ENCODE measurements around the gene PLEKHA3. TPM values are rescaled to one million over a fixed set of nuclear protein-coding genes. Genes with fewer than 3 reads are reported as not detected.

The PLEKHA3 gene
- 7.1 and 8.8 TPM in 2 replicates for total RNA-seq (2011; cell fraction: chromatin; rRNA removed; ENCODE audit: low replicate concordance)
- 2.8 and 2.9 TPM in 2 replicates for total RNA-seq (2011; cell fraction: nucleolus; rRNA removed)
- total RNA-seq (2011; cell fraction: nucleoplasm; rRNA removed) = 6.7 and 16.4 TPM in 2 replicates
- total RNA-seq (2014; rRNA removed) = 6.4 and 6.9 TPM in 2 replicates
- 11.7 and 18.5 TPM in 2 replicates for total RNA-seq (2014; rRNA removed; fragmentation: Illumina TruSeq; extraction: Trizol)
- 8.4 and 10.5 TPM in 2 replicates for total RNA-seq (2015; rRNA removed; fragmentation: Illumina TruSeq; extraction: Trizol)
- total RNA-seq (2021) = 19.6 and 23.4 TPM in 2 replicates
- polyA plus RNA-seq (2011; rRNA removed) = 14.9 and 21.8 TPM in 2 replicates
- 1.6 and 2.8 TPM in 2 replicates for polyA plus RNA-seq (2011; cell fraction: cytosol; rRNA removed)
- polyA plus RNA-seq (2011; cell fraction: nucleus; rRNA removed) = 3.7 and 7.0 TPM in 2 replicates
- polyA plus RNA-seq (2012) = 6.8 and 7.4 TPM in 2 replicates
- polyA plus RNA-seq (2014; fragmentation: Illumina TruSeq; extraction: Trizol) = 6.8 and 8.8 TPM in 2 replicates
- 1 to 10 TPM; 2.3 to 2.6 TPM for polyA plus RNA-seq (2014; fragmentation: Nextera tagmentation; extraction: Ambion mirVana)
- polyA plus RNA-seq (2014; rRNA removed) = 9.7 and 12.0 TPM in 2 replicates
- polyA minus RNA-seq (2011; rRNA and poly(A)+ RNA removed) = 15.1 and 15.8 TPM in 2 replicates
- polyA minus RNA-seq (2011; cell fraction: cytosol; rRNA and poly(A)+ RNA removed) = 5.8 and 11.0 TPM in 2 replicates
- polyA minus RNA-seq (2011; cell fraction: nucleus; rRNA and poly(A)+ RNA removed) = 5.9 and 7.7 TPM in 2 replicates
- Bru-seq, nascent RNA = percentile 81 among the genes with signal in this experiment
- BruChase-seq, experiment 1, labeled RNA remaining after a 2-hour chase = percentile 85 among the genes with signal in this experiment
- BruChase-seq, experiment 2, labeled RNA remaining after a 6-hour chase = percentile 83 among the genes with signal in this experiment
- long read RNA-seq, experiment 1, full-length matches to known transcripts = 36 of 59 reads
- long read RNA-seq, experiment 1, partial matches to known transcripts = 7 of 59 reads
- long read RNA-seq, experiment 1, other reads (novel, unspliced or antisense) = 16 of 59 reads
- long read RNA-seq, experiment 2, full-length matches to known transcripts = 3 of 8 reads
- long read RNA-seq, experiment 2, partial matches to known transcripts = 0 of 8 reads
- long read RNA-seq, experiment 2, other reads (novel, unspliced or antisense) = 5 of 8 reads
- long read RNA-seq, experiment 3, partial matches to known transcripts = 1 of 3 reads
- long read RNA-seq, experiment 3, other reads (novel, unspliced or antisense) = 2 of 3 reads

DNA sequence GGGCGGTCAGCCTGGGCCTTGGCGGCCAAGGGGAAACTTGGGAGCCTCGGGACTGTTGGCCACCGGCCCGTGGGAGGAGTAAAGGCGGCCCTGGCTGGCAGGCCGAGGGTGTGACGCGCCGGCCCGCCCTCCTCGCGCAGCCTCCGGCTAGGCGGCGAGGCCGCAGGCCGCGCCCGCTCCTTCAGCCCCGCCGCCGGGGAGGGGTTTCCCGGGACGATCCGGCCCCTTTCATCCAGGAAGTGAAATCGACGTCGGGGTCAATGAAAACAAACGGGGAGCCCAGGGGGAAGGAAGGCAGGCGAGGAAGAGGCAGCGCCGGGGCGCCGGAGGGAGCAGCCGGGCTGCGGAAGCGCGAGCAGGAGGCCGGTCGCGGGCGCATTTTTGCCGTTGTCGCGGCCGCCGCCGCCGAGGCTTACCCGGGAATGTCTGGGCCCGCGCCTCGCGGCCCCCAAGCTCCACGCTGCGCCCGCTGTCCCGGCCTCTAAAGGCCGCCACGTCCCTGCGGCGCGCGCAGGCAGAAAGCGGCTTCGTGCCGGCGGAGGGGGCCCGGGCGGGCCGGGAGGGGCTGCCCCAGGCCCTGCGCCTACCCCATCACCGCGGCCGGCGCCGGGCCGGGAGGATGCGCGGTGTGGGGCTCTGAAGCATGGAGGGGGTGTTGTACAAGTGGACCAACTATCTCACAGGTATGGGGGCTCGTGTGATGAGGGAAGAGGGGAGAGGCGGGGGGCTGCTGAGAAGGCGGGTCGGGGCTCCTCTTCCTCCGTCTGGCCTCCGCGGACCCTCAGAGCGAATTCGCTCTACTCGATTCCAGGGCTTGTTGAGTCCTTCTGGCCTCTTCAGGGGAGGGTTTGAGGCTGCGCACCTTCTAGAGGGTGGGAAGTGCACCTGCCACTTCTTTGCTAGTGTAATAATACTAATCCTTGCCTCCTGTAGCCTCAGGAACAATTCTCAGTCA, at the start of gene PLEKHA3:
Gene PLEKHA3 (plus strand): TSS at position 231 of the 955 bp plus-strand sequence. CDS start 413 bp downstream, at position 644.
- Histone ChIP-seq H3K27me3 (ENCODE audit: control insufficient read depth in 2 of 2, insufficient read depth in 2 of 2, low read length in 2 of 2) (no peaks in the 10 kb centered on the region), H3K9me3 (replicated peaks; ENCODE audit: control insufficient read depth, insufficient read depth, low read depth, low read length) (no peaks in the 10 kb centered on the region), H3K4me3 (peak within 1 kb of the TSS; percentile 58), H3K9me1 (ENCODE audit: control insufficient read depth, insufficient read depth, low read length) (no peaks in the 10 kb centered on the region), H3K36me3 (ENCODE audit: control insufficient read depth, insufficient read depth, low read length) (no peaks in the 10 kb centered on the region), H4K20me1 (replicated peaks; ENCODE audit: control insufficient read depth, insufficient read depth, low read length) (no peaks in the 10 kb centered on the region), H3K27ac (ENCODE audit: extremely low read depth, low read depth, low read length) (peak within 1 kb of the TSS; percentile 63), H3K79me2 (ENCODE audit: control insufficient read depth, insufficient read depth, low read length) (peaks cover 53% of the 10 kb centered on the region), H3K4me2 (ENCODE audit: insufficient read depth, low read length) (peak within 1 kb of the TSS; percentile 95), H2AFZ (ENCODE audit: low read depth, low read length) (peak within 1 kb of the TSS; percentile 98), H3K4me1 (replicated peaks in 1 of 2; ENCODE audit: control insufficient read depth in 2 of 2, insufficient read depth in 2 of 2, low read length in 2 of 2) (peaks cover 23 to 29% of the 10 kb centered on the region in 2 experiments), H3K9ac (ENCODE audit: insufficient read depth in 1 of 2, low read depth in 2 of 2, low read length in 2 of 2) (peak within 1 kb of the TSS; percentile 62 to 94)
- no TSS peak for BruUV-seq (replicated peaks)
- intact Hi-C loops (cut with micrococcal nuclease) = no loop called here
- in situ Hi-C loops (cut with MboI) = no loop called here
- POLR2A ChIA-PET = interaction anchor here (0.7 to 2.2 kb wide), 3 partner anchors 12 to 110 kb away, joined by 4 to 9 read pairs (median 4); no protein-coding TSS in a partner anchor
- ATAC-seq (peak; percentile 89), FAIRE-seq (peak; percentile 74), DNase-seq (ENCODE audit: extremely low read depth in 1 of 4, low spot score in 3 of 4) (peak; percentile 92 to 98 (median 95))
- under 1% methylated on average over 75 of the region's 92 CpGs for WGBS (ENCODE audit: insufficient coverage, low coverage, missing lambda C conversion rate)
- CTCF ChIA-PET (ENCODE audit: low intra/inter-chr PET ratio) = no interaction called here
- TF ChIP-seq, protein P1, sequence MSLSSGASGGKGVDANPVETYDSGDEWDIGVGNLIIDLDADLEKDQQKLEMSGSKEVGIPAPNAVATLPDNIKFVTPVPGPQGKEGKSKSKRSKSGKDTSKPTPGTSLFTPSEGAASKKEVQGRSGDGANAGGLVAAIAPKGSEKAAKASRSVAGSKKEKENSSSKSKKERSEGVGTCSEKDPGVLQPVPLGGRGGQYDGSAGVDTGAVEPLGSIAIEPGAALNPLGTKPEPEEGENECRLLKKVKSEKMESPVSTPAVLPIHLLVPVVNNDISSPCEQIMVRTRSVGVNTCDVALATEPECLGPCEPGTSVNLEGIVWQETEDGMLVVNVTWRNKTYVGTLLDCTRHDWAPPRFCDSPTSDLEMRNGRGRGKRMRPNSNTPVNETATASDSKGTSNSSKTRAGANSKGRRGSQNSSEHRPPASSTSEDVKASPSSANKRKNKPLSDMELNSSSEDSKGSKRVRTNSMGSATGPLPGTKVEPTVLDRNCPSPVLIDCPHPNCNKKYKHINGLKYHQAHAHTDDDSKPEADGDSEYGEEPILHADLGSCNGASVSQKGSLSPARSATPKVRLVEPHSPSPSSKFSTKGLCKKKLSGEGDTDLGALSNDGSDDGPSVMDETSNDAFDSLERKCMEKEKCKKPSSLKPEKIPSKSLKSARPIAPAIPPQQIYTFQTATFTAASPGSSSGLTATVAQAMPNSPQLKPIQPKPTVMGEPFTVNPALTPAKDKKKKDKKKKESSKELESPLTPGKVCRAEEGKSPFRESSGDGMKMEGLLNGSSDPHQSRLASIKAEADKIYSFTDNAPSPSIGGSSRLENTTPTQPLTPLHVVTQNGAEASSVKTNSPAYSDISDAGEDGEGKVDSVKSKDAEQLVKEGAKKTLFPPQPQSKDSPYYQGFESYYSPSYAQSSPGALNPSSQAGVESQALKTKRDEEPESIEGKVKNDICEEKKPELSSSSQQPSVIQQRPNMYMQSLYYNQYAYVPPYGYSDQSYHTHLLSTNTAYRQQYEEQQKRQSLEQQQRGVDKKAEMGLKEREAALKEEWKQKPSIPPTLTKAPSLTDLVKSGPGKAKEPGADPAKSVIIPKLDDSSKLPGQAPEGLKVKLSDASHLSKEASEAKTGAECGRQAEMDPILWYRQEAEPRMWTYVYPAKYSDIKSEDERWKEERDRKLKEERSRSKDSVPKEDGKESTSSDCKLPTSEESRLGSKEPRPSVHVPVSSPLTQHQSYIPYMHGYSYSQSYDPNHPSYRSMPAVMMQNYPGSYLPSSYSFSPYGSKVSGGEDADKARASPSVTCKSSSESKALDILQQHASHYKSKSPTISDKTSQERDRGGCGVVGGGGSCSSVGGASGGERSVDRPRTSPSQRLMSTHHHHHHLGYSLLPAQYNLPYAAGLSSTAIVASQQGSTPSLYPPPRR (CRISPR knock-in tag; IDR thresholded peaks at IDR 0.05; ENCODE audit: borderline replicate concordance) = 0 out of 2 replicates have a peak, but pooled peaks have one; percentile 53
- TF ChIP-seq SNRNP70 (optimal IDR thresholded peaks at IDR 0.05; ENCODE audit: low read depth, low read length) (no peak), TBL1XR1 (IDR thresholded peaks at IDR 0.05; ENCODE audit: low read length in 2 of 2) (no peak), SIN3A (IDR thresholded peaks at IDR 0.05; ENCODE audit: borderline replicate concordance in 2 of 2, control insufficient read depth in 1 of 2, low read depth in 2 of 2, low read length in 2 of 2) (peak; percentile 51 to 53; a peak in 2 of 4 replicates), SUPT5H (IDR thresholded peaks at IDR 0.05) (peak; percentile 77), PHF20 (IDR thresholded peaks at IDR 0.05; ENCODE audit: partially characterized antibody) (peak; percentile 73), ZNF644 (tag; IDR thresholded peaks at IDR 0.05; ENCODE audit: low read depth) (no peak)
- TF ChIP-seq, protein P2, sequence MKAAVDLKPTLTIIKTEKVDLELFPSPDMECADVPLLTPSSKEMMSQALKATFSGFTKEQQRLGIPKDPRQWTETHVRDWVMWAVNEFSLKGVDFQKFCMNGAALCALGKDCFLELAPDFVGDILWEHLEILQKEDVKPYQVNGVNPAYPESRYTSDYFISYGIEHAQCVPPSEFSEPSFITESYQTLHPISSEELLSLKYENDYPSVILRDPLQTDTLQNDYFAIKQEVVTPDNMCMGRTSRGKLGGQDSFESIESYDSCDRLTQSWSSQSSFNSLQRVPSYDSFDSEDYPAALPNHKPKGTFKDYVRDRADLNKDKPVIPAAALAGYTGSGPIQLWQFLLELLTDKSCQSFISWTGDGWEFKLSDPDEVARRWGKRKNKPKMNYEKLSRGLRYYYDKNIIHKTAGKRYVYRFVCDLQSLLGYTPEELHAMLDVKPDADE (conservative IDR thresholded peaks at IDR 0.05; ENCODE audit: control insufficient read depth, low read depth, low read length) = peak; percentile 79
